HG02571 (cell line): ENCODE measurements around the gene GCA.
A peak's percentile ranks its signal among the peaks of the same experiment; 100 is the strongest.

ENCODE experiments used
- ATAC-seq: cut with Tn5 transposase; IDR thresholded peaks from one replicate; pipeline ENCODE4 v1.9.1; 2021; ENCODE audit warnings: mild to moderate bottlenecking, moderate library complexity; ENCODE audit not compliant: unreplicated experiment

Gene GCA, protein sequence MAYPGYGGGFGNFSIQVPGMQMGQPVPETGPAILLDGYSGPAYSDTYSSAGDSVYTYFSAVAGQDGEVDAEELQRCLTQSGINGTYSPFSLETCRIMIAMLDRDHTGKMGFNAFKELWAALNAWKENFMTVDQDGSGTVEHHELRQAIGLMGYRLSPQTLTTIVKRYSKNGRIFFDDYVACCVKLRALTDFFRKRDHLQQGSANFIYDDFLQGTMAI

DNA sequence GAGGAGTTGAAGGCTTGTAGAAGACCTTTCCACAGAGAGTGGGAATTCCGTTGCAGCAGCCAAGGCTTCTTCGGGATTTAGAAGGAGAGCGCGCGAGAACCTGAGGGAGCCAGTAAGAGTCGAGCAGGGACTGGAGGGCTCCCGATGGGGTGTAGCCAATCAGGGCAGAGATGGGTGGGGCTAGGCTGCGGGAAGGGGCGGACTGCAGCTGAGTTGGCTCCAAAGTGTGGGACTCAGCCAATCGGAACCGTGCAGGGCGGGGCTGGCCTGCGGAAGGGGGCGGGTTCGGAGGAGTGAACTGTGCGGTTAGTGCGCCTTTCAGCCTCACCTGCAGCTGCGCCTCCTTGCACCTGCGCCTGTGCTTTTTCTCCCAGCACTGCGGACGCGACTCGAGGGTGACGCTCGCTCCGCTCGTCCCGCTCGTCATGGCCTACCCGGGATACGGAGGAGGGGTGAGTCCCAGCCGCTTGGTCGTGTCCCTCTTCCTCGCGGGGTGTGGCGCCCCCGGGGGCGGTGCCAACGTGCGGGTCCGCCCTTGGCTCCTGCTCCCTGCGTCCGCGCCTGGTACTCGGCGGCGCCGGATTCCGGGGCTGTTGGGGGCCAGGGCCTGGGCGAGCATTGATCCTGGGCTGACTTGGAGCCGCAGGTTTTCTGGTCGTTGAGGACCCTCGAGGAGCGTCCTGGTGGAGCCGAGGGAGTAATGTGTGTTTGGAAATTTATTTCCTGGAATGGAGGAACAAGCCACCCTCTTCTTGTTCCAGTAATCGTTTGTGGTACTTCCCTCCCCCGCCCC lies at the start of gene GCA:
Gene GCA, plus strand, starts transcription at position 309 of the 793 bp plus-strand sequence. Its CDS starts 117 bp downstream, at position 426.
- peak; percentile 99 for ATAC-seq

DNA sequence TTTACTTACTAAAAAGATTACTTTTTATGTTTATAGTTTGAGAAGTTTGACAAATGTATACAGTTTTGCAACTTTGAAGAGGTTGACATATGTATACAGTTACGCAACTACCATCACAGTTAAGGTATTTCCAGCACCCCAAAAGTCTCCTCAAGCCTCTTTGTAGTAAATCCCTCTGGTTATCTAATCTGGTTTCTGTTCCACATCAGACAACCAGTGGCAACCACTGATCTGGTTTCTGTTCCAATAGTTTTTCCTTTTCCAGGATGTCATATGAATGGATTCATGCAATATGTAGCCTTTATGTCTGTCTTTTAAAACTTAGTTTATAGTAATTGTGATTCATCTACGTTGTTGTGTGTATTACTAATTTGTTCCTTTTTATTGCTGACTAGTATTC lies 48.9 kb upstream of the GCA start:
- no peak for ATAC-seq

DNA sequence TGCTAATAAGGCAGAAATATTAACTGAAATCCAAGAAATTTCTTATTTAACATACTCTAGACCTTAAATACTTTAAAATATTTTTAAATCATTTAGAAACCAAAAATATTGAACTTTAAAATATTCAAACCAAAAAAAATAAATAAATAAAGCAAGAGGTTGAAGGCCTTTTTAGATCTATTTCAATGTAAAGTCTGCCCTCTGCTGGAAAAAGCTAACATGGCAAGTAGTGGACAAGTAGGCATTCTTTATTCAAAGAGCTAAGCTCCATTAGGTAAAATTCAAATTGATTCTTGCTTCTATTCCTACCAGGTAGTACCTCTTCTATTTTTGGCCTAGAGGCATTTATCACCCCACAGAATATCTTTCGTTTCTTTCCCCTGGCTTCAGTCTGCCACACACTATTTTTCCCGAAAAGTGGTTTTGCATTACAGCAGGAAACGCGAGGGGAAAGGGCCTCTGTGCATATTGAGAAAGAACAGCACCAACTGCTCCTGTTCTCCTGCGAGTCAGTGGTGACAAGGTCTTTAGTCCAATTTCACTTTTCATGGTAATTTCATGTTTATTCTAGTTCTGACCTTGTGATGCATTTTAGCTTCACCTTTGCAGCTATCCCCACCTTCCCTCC lies 45.9 kb upstream of the GCA start:
- ATAC-seq: peak; percentile 73

DNA sequence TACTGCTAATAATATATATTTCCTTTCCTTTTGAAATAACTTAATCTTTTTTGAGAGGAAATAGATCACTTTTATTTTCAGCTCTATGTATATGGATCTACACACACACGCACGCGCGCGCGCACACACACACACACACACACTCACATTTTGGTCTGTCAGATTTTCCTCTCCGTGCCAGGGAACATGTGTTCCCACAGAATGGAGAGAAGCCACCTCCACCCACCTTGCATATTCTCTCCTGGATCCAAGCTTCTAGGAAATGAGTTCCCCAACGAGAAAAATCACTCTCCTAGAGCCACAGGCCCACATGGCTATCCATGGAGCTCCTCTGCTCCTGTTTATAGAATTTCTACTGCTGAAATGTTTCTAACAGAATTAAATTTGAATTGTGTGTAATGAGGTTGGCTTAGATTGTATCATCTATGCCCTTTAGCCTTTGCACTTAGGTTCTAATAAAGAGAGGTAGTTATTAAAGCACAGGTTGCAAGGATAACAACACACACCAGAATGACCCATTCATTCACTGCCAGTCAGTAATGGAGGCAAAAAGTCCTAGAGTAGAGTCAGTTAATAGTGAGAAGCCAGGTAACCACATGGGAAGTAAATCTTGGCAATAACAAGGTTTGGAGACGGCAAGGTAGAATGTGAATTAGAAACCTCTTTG lies 45.1 kb upstream of the GCA start:
- ATAC-seq: no peak

DNA sequence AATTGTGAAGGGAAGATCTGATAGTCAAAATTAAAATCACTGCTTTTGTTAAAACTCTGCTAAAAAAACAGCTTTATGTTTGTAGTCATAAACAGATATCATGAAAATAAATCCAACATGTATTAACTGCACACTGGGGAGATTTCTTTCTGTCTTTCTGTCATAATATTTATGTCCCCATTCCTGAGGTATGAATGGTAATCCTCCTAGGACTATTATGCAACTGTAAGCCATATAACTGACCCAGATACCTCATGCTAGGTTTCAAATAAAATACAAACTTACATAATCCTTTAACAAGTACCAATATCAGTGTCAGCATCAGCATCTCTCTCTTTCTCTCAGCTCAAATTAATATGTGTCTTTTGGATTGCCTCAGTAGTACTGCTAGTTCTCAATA lies 43.7 kb upstream of the GCA start:
- no peak for ATAC-seq

DNA sequence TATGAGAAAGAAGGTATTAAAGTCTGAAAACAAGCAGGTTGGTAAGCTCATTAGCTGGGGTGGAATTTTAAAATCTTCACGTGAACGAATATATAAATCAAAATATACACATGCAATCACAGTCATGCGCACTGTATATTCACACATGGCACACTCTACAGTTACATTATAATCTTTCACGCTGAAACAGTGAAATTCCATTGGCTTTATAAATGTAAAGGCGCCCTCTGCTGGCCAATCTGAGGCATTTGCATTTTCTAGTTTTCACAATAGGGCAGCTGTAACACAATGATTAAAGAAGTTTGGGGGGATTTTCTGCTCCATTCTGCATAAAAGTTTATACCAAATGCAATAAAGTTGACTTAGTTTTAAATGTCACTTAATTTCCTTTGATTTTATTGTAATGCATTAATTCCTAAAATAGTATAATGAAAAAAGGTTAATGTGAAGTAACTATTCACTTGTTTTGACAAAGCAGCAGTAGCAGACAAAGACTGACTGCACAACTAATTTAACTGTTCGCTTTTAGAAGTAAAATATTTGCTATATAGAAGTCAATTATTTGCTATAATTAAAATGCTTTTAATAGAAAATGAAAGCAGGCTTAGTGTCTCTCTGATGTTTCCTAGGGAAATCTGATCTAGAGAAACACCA lies 42.7 kb upstream of the GCA start:
- peak; percentile 51 for ATAC-seq

DNA sequence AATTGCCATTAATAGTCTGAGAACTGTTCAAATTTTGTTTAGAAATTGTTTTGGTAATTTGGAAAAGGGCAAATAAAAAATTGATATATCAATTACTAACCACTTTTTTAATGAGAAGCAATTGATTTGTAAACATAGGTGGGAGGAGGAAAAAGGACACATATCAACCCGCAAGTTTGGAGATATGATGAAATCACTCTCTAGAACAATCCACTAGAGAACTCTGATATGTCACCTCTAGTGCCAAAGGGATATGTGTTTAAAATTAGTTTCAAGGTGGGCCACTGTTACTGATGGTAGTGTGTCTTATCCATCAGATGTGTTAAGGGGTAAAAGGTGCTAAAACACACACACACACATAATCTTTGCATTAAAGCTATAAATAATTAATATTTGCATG lies 42.1 kb upstream of the GCA start:
- no peak for ATAC-seq

DNA sequence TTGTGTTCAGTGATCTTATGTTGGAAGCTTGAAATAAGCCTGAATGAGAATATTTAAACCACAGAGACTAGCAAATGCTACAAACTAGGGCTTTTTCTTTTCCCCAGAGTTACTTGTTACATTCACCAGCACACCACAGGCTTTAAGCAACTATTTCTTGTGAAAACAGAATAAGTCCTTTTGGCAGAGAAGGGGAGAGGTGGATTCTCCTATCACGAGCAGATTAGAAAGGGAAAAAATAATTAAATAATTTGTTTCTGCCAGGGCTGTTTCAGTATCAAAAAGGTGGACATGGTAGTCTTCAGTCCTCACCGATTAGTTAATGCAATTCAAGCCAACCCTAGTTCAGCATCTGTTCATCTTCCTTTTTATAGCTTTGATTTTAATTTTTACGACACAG lies 38.0 kb upstream of the GCA start:
- no peak for ATAC-seq

DNA sequence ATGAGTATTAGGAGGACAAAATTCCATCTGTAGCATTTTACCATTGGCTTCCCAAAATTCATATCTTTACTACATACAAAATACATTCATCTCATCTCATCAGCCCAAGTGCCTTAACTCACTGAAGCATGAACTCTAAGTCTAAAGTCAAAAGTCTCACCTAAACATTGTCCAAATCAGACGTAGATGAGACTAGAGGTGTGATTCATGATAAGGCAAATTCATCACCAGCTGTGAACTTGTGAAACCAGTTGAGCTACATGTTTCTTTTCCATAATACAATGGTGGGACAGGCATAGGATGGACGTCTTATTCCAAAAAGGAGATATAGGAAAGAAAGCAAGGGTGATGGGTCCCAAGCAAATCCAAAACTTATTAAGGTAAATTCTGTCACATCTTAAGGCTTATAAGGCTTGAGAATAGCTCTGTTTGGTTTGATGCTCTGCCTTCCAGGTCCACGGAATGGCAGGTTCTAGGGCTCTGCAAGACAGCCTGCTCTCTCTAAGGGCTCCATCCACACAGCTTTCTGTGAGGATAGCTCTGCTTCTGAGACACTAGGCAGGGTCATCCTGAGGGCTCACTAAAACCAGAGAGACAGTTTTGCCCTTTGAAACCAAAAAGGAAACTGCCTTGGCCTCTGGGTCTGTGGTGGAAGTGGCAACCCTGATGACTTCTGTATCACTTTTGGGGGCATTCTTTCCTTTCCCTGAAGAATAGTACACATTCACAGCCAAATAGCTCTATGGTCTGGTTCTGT lies 35.0 kb upstream of the GCA start:
- no peak for ATAC-seq

DNA sequence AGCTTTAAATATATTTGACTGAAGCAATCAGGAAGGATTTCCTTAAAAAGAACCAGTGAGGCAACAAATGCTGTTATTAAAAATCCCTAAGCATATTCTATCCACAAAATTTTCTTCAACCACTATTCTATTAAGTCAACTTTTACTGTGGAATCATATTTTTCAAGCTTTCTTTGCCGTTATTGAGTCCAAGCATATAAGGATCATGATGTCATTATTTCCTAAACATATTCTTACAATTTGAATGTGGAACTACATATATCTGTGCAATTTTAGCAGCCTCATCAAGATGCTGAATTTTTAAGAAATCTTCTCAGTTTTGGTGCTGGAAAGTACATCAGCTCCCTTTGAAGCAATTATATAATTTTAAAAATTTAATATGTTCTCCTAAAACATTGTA lies 31.1 kb upstream of the GCA start:
- ATAC-seq: no peak

DNA sequence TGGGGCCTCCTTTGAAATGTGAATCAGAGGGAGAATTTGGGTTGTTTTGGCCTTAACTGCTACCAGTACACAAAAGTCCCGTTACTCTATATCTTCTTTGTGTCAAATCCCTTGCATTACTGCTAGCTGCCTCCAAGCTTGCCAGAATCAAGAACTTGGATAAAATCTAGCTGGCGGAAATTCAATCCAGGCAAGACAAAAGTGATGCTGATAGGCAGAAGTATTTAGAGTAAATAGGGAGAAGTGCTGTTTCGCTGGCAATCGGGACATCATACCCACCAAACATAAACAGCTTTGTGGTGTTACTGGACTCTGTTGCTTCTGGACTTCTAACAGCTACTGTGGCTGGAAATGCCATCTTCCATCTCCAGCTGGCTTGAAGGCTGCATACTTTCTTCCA lies 28.0 kb upstream of the GCA start:
- no peak for ATAC-seq

DNA sequence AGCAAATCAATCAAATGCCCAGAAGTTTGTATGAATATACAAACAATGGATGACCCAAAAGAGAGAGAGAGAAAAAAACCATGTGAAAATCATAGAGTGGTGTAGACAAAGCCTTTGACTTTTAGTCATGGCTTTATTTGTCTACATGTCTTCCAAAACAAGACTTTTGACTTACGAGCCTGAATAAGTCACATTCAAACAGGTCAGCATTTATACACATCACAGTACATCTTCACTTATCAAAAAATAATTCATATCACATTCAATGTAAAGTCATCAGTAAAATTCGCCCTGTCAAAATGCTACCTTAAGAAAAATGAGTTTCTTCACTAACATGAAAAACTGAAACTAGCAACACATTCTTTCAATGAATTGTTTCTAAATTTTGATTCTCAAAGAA lies 27.3 kb upstream of the GCA start:
- ATAC-seq: no peak

DNA sequence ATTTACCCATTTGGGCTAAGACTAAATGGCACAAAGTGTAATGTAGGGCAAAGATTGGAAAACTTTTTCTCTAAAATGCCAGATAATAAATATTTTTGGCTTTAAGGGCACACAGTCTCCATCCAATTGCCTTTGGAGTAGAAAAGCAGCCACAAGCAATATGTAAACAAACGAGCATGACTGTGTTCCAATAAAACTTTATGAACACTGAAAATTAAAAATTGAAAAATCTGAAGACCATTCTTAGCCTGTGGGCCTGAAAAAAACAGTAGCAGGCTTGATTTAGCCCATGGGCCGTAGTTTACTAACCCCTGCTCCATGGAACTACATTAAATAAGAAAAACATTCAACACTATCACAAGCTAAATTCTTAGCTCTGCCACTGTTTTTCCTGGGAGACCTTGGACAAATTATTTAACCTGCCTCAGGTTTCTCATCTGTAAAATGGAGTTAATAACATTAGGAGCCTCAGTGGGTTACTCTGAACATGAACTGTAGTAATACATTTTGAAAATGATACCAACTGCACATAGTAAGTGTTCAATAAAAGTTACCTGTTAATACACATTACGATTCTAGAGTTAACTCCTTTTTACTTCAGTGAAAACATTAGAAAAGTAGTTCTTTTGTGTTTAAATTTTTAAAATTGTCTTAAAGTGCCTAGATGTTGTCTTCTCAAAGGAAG lies 26.7 kb upstream of the GCA start:
- ATAC-seq: no peak

DNA sequence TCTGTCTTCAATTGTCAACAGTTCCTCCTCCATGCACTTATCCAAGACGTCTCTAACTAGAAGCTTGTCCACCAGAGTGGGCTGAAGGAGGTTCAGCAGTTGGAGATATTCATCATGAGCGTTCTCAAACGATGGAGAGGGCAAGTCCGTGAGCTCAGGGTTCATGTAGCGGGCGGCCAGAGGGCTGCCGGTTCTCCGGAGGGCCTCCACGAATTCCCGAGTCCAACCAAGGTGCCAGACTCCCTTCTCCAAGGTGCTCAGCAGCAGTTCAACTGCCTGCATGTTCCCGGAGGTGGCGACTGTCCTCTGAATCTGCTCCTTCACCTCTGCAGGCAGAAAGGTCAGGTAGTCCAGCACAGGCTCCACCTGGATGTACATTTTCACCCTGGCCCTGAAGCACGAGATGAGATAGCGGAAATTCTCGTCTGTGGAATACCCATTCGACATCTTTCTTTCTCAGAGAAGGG lies 26.0 kb upstream of the GCA start:
- peak; percentile 4 for ATAC-seq

DNA sequence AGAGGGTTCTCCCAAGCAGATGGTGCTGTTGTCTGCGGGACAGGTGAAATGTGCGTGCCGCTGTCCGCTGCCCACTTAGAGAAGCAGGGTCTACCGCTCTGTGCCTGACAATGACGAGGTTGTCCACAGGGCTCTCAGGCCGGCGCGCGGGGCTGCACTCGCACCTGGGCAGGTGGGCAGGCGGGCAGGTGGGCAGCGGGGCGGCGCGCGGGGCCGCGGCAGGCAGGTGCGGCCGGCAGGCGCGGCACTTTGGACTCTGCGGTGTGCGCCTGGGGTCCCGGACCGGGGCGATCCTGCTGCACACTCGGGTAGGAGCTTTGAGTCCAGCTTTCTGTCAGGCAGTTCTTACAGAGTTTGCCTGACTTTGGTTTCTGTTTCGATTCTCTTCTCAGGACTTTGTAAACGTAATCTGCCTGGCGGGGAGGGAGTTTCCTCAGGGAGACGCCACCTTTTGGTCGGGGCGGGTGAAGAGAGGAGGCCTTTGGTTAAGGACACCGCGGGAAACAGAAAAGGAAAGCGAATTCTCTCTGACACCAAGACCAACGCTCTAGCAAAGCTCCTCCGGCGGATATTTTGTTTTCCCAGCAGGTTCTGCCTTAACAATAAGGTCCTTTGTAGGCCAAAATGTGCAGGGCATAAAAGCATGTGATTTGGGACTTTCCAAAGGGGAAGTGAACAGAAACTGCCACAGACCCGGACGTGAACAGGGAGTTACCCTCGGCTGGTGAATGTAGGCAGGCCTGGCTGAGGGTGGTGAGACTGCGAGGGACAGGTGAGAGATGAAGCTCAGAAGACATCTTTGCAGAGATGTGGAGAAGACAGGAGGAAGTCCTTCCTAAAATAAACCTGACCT lies 25.4 kb upstream of the GCA start, which contains the start of gene IFIH1:
Gene IFIH1, minus strand, starts transcription at position 357 of the 853 bp plus-strand sequence. CDS start 377 bp downstream, outside the sequence.
- ATAC-seq: peak; percentile 85

DNA sequence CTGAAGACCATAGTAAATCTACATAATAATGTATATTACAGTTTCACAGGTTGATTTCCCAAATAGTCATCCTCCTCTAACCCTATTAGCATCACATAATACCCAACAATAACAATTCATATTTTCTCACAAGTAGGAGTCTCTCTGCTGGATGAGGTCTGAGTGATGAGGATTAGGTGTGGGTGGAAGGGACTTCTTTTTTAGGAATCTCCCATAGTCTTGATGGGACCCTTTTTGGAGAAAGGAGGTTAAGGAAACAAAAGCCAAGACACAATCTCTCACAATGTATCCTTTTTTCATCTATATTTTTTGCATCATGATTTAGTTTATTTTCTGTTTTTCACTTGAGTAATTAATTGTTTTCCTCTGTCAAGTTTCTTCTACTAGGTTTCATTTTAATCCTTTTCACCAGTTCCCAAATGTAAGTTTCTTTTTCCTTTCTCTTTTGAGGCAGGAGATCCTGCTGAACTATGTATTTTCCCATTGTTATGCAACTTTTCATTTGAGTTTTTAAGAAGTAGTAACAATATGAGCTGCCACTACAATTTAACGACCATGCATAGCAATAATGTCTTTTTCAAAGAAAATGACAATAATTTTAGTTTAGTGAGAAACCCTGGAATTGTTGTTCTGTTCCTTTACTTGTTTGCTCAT lies 22.9 kb upstream of the GCA start:
- no peak for ATAC-seq

DNA sequence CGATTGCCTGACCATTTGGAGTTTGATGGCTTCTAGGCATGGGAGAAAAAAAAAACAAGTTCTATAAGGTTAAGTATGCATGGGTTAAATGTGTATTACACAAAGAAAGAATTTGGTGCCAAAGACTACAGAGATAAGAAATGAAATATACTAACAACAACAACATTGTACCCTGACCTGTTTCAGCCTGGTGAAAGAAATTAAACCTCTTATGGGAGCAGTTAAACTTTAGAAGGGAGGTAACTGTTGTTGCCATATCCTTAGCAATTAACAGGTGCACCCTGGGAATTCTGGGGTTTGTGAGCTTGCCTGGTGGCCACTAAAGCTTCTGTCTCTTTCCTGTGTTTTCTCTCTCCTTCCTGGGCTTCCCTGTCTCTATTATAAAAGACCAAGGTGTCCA lies 19.0 kb upstream of the GCA start:
- ATAC-seq: no peak

DNA sequence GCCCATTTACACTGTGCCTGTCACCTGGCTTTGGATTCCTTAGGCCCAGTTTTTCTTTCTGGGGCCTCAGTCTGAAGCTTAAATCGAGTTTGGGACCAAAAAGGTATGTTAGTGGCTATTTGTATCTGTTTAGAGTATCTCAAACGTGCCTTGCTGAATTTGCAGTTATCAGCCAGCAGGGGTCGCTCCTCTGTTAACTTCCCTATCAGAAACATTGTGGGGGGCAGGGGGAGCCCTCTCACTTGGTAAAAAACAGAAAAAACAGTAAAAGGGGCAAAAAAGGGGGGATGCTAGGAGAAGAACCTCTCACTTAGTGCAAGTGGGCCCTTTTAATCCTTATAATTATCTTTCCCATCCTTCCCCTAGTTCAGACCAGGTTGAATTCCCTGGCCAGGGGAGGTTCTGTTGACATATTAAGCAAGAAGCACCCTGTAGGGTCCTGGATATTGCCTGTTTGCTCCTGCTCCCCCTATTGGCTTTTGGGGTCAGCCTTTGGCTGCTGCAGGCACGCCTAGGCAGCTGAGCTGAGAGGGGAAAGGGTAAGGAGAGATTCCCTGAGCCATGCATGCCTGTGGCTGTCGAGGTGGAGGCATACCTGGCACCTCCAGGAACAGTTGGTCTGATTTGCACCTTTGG lies 16.7 kb upstream of the GCA start:
- ATAC-seq: no peak
